Measurements from ENCODE around the gene GRB2. TPM values are rescaled to one million over a fixed set of nuclear protein-coding genes. Genes with fewer than 3 reads are reported as not detected.
A peak's percentile ranks its signal among the peaks of the same experiment; 100 is the strongest.

Gene GRB2
- total and polyA plus RNA-seq, 10 donors = 66.8 to 352 (median 209) TPM

DNA sequence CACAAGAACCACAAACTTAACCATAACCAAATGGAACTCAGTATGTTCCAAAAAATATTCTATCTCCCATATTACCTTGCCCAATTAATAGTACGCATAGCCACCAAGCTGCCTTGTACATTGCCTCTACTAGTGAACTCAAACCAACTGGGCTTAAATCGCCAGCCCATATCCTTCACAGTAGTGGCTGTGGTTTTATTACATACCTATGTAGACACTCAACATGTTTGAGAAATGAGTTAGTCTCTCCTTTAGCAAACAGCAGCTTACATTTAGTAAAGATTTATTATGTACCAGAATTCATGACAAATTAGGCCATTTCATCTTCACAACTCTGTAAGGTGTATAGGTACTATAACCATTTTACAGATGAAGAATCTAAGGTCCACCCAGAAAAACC, 41.4 kb downstream of the GRB2 start:
- peaks cover 46 to 100% (median 92%) of the 10 kb centered on the region in 6 donors for H3K4me1 ChIP-seq
- DNase-seq = no peak
- H3K4me3 ChIP-seq = no peak overlapping the region
- WGBS, 5 donors = 83 to 90% (median 88%) methylated on average over 2 of the region's 2 CpGs
- intact Hi-C loops (cut with DNase I; ENCODE audit: low total_unique reads) = no loop called here
- H3K36me3 ChIP-seq = no peaks in the 10 kb centered on the region
- no peak overlapping the region for H3K27ac ChIP-seq
- TF ChIP-seq CTCF (IDR thresholded peaks at IDR 0.05 in 8 of 11, conservative IDR thresholded peaks at IDR 0.05 in 3 of 11) (no peak), POLR2A (IDR thresholded peaks at IDR 0.05) (no peak), POLR2AphosphoS5 (IDR thresholded peaks at IDR 0.05) (no peak)
- H3K9me3 ChIP-seq = no peaks in the 10 kb centered on the region
- no peaks in the 10 kb centered on the region for H3K27me3 ChIP-seq (replicated peaks in 1 of 7)

DNA sequence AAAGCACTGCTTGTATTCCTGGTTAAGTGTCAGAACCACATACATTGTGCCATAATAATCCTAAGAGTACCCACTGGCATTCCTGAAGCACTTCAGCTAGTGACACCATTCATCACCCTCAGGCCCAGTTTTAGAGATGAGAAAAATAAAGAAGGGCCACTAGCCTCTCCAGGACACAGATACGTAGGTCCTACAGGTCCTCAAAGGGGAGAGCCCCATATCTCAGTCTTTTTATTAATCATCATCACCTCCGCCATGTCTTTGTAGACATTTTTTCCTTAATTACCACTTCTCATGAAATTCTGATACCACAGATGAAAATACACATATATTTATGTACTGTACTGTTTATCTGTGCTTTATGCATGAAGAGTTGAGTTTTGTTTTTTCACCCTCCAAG, 43.5 kb downstream of the GRB2 start:
- Histone ChIP-seq H3K27me3 (replicated peaks in 1 of 7) (no peaks in the 10 kb centered on the region), H3K9me3 (no peaks in the 10 kb centered on the region), H3K4me1 (peaks cover 53 to 95% (median 83%) of the 10 kb centered on the region in 6 donors), H3K36me3 (peaks cover 0 to 6% (median 0%) of the 10 kb centered on the region in 6 donors), H3K4me3 (no peak overlapping the region), H3K27ac (no peak overlapping the region)
- DNase-seq = no peak
- 39 to 69% (median 41%) methylated on average over 2 of the region's 2 CpGs for WGBS, 5 donors
- intact Hi-C loops (cut with DNase I; ENCODE audit: low total_unique reads) = no loop called here
- TF ChIP-seq POLR2AphosphoS5 (IDR thresholded peaks at IDR 0.05) (no peak), POLR2A (IDR thresholded peaks at IDR 0.05) (no peak), CTCF (IDR thresholded peaks at IDR 0.05 in 8 of 11, conservative IDR thresholded peaks at IDR 0.05 in 3 of 11) (no peak)

GRCh38 chr17:75361344-75361743, 44.1 kb downstream of the GRB2 start:
- no peak for DNase-seq
- peaks cover 0 to 7% (median under 1%) of the 10 kb centered on the region in 6 donors for H3K36me3 ChIP-seq
- TF ChIP-seq POLR2A (IDR thresholded peaks at IDR 0.05) (no peak), POLR2AphosphoS5 (IDR thresholded peaks at IDR 0.05) (no peak), CTCF (IDR thresholded peaks at IDR 0.05 in 8 of 11, conservative IDR thresholded peaks at IDR 0.05 in 3 of 11) (no peak)
- H3K4me1 ChIP-seq = peaks cover 46 to 95% (median 83%) of the 10 kb centered on the region in 6 donors
- H3K27ac ChIP-seq = peak overlapping the region in 5 of 8 donors; percentile 32 to 67 (median 47)
- no peaks in the 10 kb centered on the region for H3K9me3 ChIP-seq
- intact Hi-C loops (cut with DNase I; ENCODE audit: low total_unique reads) = no loop called here
- WGBS, 5 donors = 28 to 42% (median 31%) methylated on average over 3 of the region's 3 CpGs
- no peaks in the 10 kb centered on the region for H3K27me3 ChIP-seq (replicated peaks in 1 of 7)
- no peak overlapping the region for H3K4me3 ChIP-seq

- H3K27ac ChIP-seq = peak overlapping the region in 6 of 8 donors; percentile 6 to 60 (median 32)
Observed at GRCh38 chr17:75356260-75356937, 49.1 kb downstream of the GRB2 start.

More at GRCh38 chr17:75356260-75356937, 49.1 kb downstream of the GRB2 start:
- H3K9me3 ChIP-seq = no peaks in the 10 kb centered on the region
- TF ChIP-seq POLR2AphosphoS5 (IDR thresholded peaks at IDR 0.05) = peak in 1 of 3 donors; percentile 27
- TF ChIP-seq CTCF (IDR thresholded peaks at IDR 0.05 in 8 of 11, conservative IDR thresholded peaks at IDR 0.05 in 3 of 11) = no peak
- no peak overlapping the region for H3K4me3 ChIP-seq
- intact Hi-C loops (cut with DNase I; ENCODE audit: low total_unique reads) = no loop called here
- H3K27me3 ChIP-seq (replicated peaks in 1 of 7) = no peaks in the 10 kb centered on the region
- no peak for DNase-seq
- H3K4me1 ChIP-seq = peaks cover 19 to 94% (median 63%) of the 10 kb centered on the region in 6 donors
- WGBS, 5 donors = 67 to 74% (median 72%) methylated on average over 9 of the region's 9 CpGs
- peaks cover 0 to 16% (median 3%) of the 10 kb centered on the region in 6 donors for H3K36me3 ChIP-seq

All from spleen (tissue), 11 donors.